C1 segment of cervical spinal cord (tissue), 14 donors: ENCODE data around the gene FAM25G.
"Not testable (repeated sequence)": the region's sequence is repeated elsewhere in the genome, so short reads cannot be mapped to it uniquely, and the experiment has no call there.

Experiments used
- DNase-seq, 14 donors: peaks; one replicate each; lab custom pipeline; 2025; lab: John Stamatoyannopoulos, UW

FAM25G gene

GRCh38 chr10:47491600-47491999 lies at the start of gene FAM25G:
Gene FAM25G (minus strand): TSS chr10:47491700. CDS start chr10:47491674, 26 bp downstream.
- not testable (repeated sequence) for DNase-seq

- not testable (repeated sequence) for DNase-seq
Measured at GRCh38 chr10:47536430-47536829, 44.9 kb upstream of the FAM25G start.

GRCh38 chr10:47523475-47523874 lies 32.0 kb upstream of the FAM25G start, which contains the start of gene AGAP9:
Gene AGAP9 (minus strand): TSS chr10:47523638. CDS start chr10:47523526, 112 bp downstream.
- not testable (repeated sequence) for DNase-seq

DNA sequence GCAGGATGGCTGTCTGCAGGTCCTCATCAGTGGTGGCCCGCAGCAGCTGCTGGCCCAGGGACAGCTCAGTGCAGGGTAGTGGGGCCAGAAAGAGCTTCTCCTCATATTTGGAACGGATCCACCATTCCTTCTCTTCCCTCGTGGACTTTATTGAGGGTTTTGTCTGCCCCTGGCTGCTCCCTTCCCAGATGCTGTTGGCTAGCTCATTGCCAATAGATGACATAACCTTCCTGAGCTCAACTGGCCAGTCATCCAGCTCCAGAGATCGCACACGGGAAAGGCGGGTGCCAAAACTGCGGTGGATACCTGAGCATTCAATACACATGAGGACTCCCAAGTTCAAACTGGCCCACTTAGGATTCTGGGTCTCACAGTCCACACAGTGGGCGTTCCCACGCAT lies 10.8 kb upstream of the FAM25G start:
- DNase-seq: not testable (repeated sequence)

GRCh38 chr10:47494226-47494625 lies 2.7 kb upstream of the FAM25G start:
- not testable (repeated sequence) for DNase-seq

DNA sequence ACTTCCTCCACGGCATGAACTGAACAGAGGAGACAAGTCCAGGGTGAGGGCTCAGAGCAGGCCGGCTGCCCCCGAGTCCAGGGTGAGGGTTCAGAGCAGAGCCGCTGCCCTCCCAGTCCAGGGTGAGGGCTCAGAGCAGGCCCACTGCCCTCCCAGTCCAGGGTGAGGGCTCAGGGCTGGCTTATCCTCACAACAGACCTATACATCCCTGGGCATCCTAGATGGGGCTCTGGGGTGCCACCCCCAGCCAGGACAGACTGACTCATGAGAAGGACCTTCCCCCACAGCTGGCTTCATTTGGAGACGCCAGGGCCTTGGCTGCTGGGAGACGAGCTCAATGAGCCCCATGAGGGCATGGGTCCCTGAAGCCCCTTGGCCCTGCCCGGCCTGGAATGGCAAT lies 1.9 kb downstream of the FAM25G start:
- DNase-seq: not testable (repeated sequence)

DNA sequence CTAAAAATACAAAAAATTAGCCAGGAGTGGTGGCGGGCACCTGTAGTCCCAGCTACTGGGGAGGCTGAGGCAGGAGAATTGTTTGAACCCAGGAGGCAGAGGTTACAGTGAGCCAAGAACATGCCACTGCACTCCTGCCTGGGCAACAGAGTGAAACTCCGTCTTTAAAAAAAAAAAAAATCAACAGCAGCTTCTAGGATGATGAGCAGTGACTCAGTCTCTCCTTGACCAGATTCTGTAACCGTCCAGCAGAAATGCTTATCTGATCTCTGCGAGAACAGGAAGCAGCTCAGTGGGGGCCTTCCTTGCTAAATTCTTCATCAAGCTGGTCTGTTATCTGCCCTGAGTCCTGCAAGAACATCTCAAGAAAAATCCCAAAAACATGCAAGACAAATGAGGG lies 5.6 kb downstream of the FAM25G start:
- not testable (repeated sequence) for DNase-seq

DNA sequence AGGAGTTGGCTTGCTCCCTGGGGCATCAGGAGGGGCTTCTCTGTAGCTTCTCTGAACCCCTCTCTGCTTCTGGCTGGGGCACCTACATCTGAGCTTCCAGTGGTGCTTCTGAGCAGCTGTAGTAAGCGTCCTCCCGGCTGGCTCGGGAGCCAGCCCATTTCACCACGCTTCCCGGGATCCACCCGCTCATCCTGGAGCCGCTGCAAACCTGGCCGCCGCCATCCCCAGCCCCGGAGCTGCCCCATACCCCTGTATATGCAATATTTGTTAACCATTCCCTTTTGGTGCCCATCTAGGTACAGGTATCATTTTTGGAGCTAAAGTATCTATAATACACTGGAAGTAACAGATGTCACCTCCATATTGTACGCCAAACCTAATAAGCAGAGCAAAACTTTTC lies 6.7 kb downstream of the FAM25G start:
- not testable (repeated sequence) for DNase-seq

DNA sequence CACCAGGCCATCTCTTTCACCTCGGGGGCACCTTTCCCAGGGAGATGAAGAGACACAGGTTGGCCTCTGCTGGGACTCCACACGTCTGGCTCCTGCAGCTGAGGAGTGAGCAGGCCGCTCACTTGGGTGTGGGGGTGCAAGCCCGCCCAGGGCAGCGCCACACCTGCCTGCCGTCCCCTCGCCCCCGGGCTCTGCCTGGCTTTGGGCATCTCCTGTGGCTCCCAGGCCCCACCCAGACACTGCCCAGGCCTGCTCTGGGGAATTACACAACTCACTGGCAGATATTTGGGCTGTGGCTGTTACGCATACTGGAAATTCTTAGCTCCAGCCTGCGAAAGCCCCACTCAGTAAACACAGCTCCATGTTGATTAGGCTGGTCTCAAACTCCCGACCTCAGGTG lies 7.6 kb downstream of the FAM25G start, which contains the start of gene ANXA8:
TSS of gene ANXA8 (minus strand) at position 193 of the 400 bp plus-strand sequence. CDS start at position 11, 182 bp downstream.
- not testable (repeated sequence) for DNase-seq

DNA sequence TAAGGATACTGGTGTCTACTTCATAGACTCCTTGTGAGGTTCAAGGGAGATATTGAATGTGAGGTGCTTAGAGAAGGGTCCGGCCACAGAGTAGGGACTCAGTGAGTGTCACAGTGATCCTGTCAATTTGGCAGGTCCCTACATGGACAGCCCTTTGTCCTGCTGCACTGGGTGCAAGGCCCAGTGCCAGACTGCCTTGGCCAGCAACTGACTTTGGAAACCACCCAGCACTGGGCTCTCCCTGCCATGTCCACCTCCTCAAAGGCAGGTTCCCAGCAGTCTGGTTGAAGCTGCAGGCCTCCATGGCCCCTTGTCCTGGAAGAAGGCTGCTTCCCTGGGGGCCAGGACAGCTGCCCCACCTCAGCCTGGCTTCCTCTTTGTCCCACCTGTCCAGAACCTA lies 9.1 kb downstream of the FAM25G start:
- not testable (repeated sequence) for DNase-seq

DNA sequence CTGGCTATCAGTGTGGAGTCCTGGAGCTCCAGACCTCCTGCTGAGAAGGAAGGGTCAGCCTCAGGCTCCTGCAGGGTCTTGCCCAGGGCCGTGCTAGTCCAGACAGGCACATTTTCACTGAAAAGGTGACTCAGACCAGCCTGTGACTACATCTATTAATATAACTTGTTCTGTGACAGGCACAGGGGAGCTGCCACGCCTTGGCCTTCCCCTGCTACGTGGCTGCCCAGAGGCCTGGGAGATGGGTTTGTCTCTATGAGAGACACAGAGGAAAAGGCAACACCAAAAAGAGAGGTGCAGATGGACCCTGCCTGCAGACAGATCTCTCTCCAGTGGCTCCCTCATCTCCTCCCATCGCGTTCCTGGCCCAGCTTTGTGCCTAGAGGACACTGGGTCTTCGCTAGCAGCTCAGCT lies 9.7 kb downstream of the FAM25G start:
- DNase-seq: not testable (repeated sequence)

GRCh38 chr10:47481182-47481766 lies 10.2 kb downstream of the FAM25G start:
- not testable (repeated sequence) for DNase-seq

DNA sequence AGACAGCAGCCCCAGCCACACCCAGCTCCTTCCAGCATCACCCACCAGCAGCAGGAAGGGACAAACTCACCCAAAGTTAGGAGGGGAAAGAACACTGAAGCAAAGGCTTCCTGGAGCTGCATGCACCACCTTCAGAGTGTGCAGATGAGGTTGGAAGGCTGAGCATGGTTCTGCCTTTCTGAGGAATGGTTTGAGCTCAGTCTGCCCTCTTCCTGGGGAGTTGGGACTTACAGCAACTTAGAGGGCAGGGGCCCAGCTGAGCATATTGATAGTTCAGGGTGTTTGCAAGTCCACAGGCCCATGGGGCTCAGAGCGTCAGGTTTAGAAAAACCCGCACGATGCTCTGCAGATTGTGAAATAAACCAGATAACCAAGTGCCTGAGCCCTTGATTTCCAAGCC lies 11.4 kb downstream of the FAM25G start:
- not testable (repeated sequence) for DNase-seq

DNA sequence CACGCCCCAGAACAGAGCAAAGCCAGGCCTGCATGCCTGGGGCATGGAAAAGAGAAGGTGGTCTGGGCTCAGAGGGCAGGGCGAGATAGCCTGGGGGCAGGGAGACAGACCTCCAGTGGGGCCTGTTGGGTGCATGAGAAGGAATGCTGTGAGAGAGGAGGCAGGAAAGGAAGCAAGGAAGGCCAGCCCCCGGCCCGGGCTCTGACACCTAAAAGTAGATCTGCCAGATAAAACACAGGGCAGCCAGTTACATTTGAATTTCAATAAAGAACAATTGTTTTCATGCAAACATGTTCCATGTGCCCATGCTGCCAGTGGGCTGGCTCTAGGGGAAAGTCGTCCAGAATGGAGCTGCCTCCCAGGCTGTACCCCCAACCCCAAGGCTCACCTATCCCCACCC lies 13.4 kb downstream of the FAM25G start:
- not testable (repeated sequence) for DNase-seq

DNA sequence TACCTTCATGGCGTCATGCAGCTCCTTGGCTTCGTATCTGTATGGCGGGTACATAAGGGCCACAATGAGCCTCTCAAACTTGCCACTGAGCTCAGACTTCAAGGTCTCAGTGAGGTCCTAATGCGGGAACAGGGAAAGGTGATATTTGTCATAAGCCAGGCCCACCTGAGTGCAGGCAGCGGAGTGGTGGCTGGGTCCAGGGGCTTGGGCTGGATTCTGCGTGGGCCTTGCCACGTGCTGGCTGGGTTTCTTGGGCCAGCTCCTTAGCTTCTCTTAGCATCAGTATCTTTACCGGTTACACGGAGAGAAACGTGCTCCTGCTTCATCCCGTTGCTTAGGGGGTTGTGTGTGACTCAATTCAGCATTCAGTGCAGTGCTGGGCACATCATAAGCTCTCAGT lies 14.4 kb downstream of the FAM25G start:
- DNase-seq: not testable (repeated sequence)

- not testable (repeated sequence) for DNase-seq
Measured at GRCh38 chr10:47475101-47475500, 16.4 kb downstream of the FAM25G start.

GRCh38 chr10:47473516-47473915 lies 18.0 kb downstream of the FAM25G start:
- DNase-seq: not testable (repeated sequence)

- not testable (repeated sequence) for DNase-seq
Measured at GRCh38 chr10:47472647-47473046, 18.9 kb downstream of the FAM25G start.

- DNase-seq: not testable (repeated sequence)
Measured at GRCh38 chr10:47472072-47472471, 19.4 kb downstream of the FAM25G start.

DNA sequence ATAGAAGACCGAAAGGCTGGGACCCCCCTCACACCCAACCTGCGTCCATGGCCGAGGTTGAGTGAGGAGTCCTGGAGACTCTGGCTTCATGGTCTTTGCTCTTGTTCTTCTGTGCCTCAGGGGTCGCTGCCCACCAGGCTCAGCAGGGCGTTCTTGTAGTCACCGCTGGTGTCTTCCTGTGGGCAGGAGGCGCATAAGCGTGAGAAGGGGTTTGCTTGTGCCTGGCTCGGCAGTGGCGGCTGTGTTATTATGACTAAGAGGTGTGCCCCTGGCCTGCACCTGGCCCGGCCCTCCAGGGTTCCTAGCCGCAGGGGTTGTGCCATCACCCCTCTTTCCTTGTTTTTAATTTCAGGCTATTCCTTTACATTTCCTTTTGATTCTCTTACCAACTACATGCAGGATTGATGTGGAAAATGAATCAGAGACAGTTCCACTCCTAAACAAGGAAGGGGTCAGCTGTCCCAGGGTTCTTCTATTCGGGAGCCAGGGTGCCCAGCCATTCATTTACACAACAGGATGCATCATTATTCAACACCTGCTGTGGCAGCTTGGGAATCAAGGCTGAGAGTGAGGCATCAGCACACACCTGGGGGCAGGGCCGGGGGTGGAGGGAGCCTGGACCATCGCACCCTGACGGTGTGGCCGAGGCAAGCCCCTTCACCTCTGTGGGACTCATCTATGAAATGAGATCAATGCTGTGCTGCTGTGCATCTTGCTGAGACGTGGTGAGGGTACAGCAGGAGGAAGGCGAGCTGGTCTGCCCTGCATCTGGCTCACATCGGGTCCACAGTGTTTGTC lies 22.6 kb downstream of the FAM25G start:
- DNase-seq: not testable (repeated sequence)

- DNase-seq: not testable (repeated sequence)
Measured at GRCh38 chr10:47467957-47468356, 23.5 kb downstream of the FAM25G start.

GRCh38 chr10:47467458-47467857 lies 24.0 kb downstream of the FAM25G start:
- not testable (repeated sequence) for DNase-seq
